Activated T-cell treated with anti-CD3 and anti-CD28 coated beads, Interleukin-2, amount 50 U/mL, for 1 hour (primary cell): ENCODE results near the gene EBNA1BP2.
"Not testable (repeated sequence)": the region's sequence is repeated elsewhere in the genome, so short reads cannot be mapped to it uniquely, and the experiment has no call there.

Source experiments
- DNase-seq: peaks from one replicate; pipeline ENCODE4 v3.0.0-alpha.2; 2020

The EBNA1BP2 gene

GRCh38 chr1:43171312-43171875 lies 696 bp downstream of the EBNA1BP2 start:
- DNase-seq: no peak

DNA sequence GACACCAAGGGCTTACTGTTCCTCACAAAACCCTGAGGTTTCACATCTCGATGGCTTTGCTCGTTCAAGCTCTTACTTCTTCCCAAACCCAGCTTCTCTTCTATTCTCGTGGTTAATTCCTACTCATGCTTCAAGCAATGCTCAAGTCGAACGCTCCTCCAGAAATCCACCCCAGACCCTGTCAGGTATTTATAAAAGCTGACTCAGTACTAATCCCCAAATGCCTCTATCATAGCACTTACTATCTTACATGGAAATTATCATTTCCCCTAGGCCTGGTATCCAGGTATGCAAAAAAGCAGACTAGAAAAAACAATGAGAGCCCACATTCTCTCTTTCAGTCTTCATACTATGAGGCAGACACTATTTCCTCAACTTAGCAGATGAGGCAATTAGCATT lies 6.3 kb downstream of the EBNA1BP2 start:
- no peak for DNase-seq

- DNase-seq: no peak
Measured at GRCh38 chr1:43165162-43165561, 6.9 kb downstream of the EBNA1BP2 start.

DNA sequence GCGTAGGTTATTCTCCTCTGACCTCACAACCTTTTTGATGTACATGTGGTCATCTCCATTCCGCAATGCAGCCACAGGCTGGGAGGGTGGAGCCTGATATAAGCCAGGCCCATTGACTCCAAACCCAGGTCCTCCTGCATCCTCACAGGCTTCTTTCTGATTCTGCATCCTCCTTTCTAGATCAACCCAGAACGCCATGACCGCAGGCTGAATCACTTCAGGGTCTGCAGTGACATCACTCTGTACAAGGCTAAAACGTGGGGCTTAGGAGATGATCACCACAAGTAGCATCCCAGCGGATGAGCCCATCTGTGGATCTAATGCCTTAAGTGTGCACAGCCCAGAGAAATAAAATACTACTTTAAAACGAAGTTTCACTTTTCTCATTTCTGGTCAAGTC lies 16.1 kb downstream of the EBNA1BP2 start:
- no peak for DNase-seq

DNA sequence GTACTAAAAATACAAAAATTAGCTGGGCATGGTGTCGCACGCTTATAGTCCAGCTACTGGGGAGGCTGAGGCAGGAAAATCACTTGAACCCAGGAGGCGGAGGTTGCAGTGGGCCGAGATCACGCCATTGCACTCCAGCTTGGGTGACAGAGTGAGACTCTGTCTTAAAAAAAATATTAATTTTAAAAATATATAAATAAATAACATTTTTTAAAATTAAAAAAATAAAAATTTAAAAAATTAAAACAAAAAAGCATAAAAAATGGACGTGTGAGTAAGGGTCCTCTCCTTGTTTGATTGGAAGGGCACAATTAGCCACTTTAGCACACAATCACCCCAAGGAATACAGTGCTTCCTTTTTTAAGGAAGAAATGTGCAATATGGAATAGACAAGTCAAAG lies 18.6 kb downstream of the EBNA1BP2 start:
- no peak for DNase-seq

- no peak for DNase-seq
Measured at GRCh38 chr1:43152866-43153265, 19.2 kb downstream of the EBNA1BP2 start.

GRCh38 chr1:43149889-43150288 lies 22.2 kb downstream of the EBNA1BP2 start:
- DNase-seq: no peak

GRCh38 chr1:43147625-43148327 lies 24.3 kb downstream of the EBNA1BP2 start:
- DNase-seq: peak; percentile 30

GRCh38 chr1:43144237-43144636 lies 27.9 kb downstream of the EBNA1BP2 start:
- no peak for DNase-seq

DNA sequence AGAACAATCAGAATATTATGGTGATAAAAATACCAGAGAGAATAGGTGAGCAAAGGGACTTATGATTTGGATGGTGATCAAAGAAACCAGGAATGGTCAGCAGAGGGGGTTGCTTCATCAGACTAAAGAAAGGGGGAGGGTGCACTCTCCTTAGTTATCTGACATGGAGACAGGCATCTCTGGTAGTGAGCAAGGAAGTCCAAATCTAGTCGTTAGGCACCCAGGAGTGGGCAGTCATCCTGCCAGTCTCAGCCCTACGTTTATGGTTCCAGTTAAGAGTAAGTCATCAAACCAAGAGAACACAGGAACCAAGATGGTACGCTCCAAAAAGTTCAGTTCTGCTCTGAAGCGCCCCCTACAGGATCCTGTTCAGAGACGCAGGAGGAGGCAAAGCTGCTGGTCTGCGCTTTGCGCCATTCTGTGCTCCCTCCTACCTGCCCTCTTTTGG lies 28.6 kb downstream of the EBNA1BP2 start:
- DNase-seq: no peak

- no peak for DNase-seq
Measured at GRCh38 chr1:43140583-43140982, 31.5 kb downstream of the EBNA1BP2 start.

DNA sequence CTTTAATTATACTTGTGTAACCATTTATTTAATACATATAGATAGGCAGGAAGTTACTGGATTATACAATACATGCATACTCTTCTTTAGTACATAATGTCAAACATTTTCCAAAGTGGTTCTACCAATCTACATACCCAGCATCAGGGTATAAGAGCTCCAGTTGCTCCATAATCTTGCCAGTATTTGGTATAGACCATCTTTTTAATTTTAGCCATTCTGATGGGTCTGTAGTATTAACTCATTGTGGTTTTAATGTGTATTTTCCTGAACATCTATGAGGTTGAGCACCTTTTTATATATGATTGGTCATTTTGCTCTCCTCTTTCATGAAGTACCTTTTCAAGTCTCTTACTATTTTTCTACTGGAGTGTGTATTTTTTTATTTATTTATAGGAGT lies 32.1 kb downstream of the EBNA1BP2 start:
- no peak for DNase-seq

DNA sequence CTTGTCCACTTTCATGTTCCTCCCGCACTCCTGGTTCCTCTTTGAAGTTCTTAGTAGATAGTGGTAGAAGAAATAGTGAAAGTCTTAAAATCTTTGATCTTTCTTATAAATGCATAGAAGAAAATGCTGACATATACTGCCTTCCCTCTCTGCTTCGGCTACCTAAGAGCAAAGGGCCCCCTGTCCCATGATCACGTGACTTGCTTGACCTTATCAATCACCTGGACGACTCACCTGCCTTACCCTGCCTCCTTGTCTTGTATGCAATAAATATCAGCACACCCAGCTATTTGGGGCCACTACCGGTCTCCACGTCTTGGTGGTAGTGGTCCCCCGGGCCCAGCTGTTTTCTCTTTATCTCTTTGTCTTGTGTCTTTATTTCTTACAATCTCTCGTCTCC lies 32.8 kb downstream of the EBNA1BP2 start:
- DNase-seq: not testable (repeated sequence)

- no peak for DNase-seq
Measured at GRCh38 chr1:43137445-43138052, 34.5 kb downstream of the EBNA1BP2 start.

GRCh38 chr1:43135857-43136781 lies 36.0 kb downstream of the EBNA1BP2 start:
- DNase-seq: no peak

DNA sequence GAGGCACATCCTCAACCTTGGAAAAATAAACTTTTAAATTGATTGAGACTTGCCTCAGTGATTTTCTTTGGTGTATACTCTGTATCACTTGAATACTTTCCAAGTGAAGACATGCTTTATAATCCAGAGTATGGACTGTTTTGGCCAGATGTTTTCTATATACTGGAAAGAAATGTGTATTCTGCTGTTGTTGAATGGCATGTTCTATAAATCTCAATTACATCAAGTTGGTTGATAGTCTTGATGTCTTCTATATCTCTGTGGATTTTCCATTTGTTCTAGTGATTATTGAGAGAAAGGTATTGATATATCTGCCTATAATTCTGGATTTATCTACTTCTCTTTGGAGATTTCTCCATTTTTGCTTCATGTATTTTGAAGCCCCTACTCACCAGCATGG lies 37.5 kb downstream of the EBNA1BP2 start:
- DNase-seq: no peak

- no peak for DNase-seq
Measured at GRCh38 chr1:43134068-43134467, 38.0 kb downstream of the EBNA1BP2 start.

DNA sequence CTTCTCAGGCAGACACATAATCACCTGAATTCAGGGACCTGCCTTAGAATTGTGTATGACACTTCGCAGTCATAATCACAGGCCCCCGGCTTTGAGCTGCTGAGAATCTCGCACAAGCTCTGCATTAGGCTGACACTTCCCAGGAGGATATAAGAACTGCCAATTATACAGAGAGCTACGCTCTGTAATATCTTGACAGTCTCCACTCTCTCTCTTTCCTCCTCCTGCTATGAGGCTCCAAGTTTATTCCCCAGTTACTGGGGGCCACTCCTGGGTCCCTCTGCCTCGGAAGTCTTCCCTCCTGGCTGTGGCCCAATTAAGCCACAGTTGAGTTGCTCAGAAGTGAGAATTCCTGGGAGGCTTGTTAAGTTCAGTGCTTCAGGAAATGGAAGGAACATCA lies 42.7 kb downstream of the EBNA1BP2 start:
- DNase-seq: no peak

DNA sequence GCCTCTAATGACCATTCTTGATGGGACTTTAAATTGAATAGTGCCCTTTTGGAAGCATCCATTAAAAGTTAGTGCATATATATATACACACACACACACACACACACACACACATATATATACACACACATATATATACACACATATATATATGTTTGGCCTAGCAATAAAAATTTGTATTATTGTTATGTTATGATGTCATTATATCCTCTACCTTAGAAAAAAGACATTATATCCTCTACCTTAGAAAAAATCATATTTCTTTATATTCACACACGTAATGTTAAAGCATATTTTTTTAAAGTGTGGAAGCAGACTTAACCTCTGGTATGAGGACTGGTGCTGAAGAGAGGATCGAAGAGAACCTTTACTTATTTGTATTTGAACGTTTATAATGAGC lies 43.3 kb downstream of the EBNA1BP2 start:
- no peak for DNase-seq

- DNase-seq: no peak
Measured at GRCh38 chr1:43123031-43123430, 49.1 kb downstream of the EBNA1BP2 start.

- DNase-seq: no peak
Measured at GRCh38 chr1:43121256-43121900, 50.7 kb downstream of the EBNA1BP2 start.

- DNase-seq: not testable (repeated sequence)
Measured at GRCh38 chr1:43119928-43120586, 52.0 kb downstream of the EBNA1BP2 start.
